B cell (primary cell): ENCODE measurements around the gene PFDN5.

Source experiments
- CTCF ChIP-seq: fragments of 200-600 bp; IDR thresholded peaks from one replicate; pipeline ENCODE4 v1.8.0; 2022; ENCODE audit warnings: antibody characterized with exemption, mild to moderate bottlenecking
- EZH2 ChIP-seq: IDR thresholded peaks from 2 replicates; pipeline ENCODE4 v1.6.1; 2012; ENCODE audit warnings: borderline replicate concordance, low read depth, mild to moderate bottlenecking, moderate library complexity, low read length; ENCODE audit not compliant: insufficient read depth, poor library complexity, severe bottlenecking

GRCh38 chr12:53252349-53252916 is 42.9 kb upstream of the PFDN5 start:
- TF ChIP-seq CTCF (peak; percentile 8), EZH2 (no peak)
